Measurements from ENCODE around the gene PATJ. TPM values are rescaled to one million over a fixed set of nuclear protein-coding genes. Genes with fewer than 3 reads are reported as not detected.
A peak's percentile ranks its signal among the peaks of the same experiment; 100 is the strongest.
"Not testable (repeated sequence)": the region's sequence is repeated elsewhere in the genome, so short reads cannot be mapped to it uniquely, and the experiment has no call there.

PATJ gene
- polyA plus RNA-seq, 1 donor (not counting 4 experiments of a cell fraction or from before 2014, with no cell fraction given) = 28.1 TPM

GRCh38 chr1:62161711-62162110, 419.4 kb downstream of the PATJ start:
- H4K20me1 ChIP-seq (ENCODE audit: control insufficient read depth, extremely low read depth, insufficient read depth, low read length) = no peaks in the 10 kb centered on the region

GRCh38 chr1:62170380-62170779, 428.1 kb downstream of the PATJ start:
- H3K79me2 ChIP-seq (ENCODE audit: control insufficient read depth, insufficient read depth, low read length); H2AFZ ChIP-seq (ENCODE audit: control insufficient read depth, low read length); H3K27ac ChIP-seq (ENCODE audit: control insufficient read depth, insufficient read depth, low read length); H3K4me3 ChIP-seq (ENCODE audit: control insufficient read depth in 2 of 3, extremely low read depth in 1 of 3, insufficient read depth in 2 of 3, low read depth in 1 of 3, low read length in 3 of 3); DNase-seq (ENCODE audit: low read depth, low spot score); H3K4me2 ChIP-seq (ENCODE audit: control insufficient read depth, extremely low read depth, insufficient read depth, low read depth, low read length); H3K9me3 ChIP-seq (ENCODE audit: control insufficient read depth, low read depth, low read length); H3K9me1 ChIP-seq (ENCODE audit: control insufficient read depth, extremely low read depth, insufficient read depth, low read length); H3K9ac ChIP-seq (ENCODE audit: control insufficient read depth, extremely low read depth, insufficient read depth, low read length); FAIRE-seq; H3K36me3 ChIP-seq (ENCODE audit: control insufficient read depth in 2 of 2, extremely low read depth in 1 of 2, insufficient read depth in 2 of 2, low read length in 2 of 2); dilution Hi-C loops (cut with MboI; ENCODE audit: extremely low pct_ligation_motif_present, low sequenced_read_pairs); H3K27me3 ChIP-seq (ENCODE audit: control insufficient read depth, extremely low read depth, insufficient read depth, low read length); H4K20me1 ChIP-seq (ENCODE audit: control insufficient read depth, extremely low read depth, insufficient read depth, low read length); H3K4me1 ChIP-seq (ENCODE audit: control insufficient read depth, extremely low read depth, insufficient read depth, low read length): not testable (repeated sequence)

More at GRCh38 chr1:62161711-62162110, 419.4 kb downstream of the PATJ start:
- DNase-seq (ENCODE audit: low read depth, low spot score) (no peak), FAIRE-seq (no peak)
- Histone ChIP-seq H3K27me3 (ENCODE audit: control insufficient read depth, extremely low read depth, insufficient read depth, low read length) (no peaks in the 10 kb centered on the region), H3K4me1 (ENCODE audit: control insufficient read depth, extremely low read depth, insufficient read depth, low read length) (no peaks in the 10 kb centered on the region), H3K9ac (ENCODE audit: control insufficient read depth, extremely low read depth, insufficient read depth, low read length) (no peak overlapping the region), H3K36me3 (ENCODE audit: control insufficient read depth in 2 of 2, extremely low read depth in 1 of 2, insufficient read depth in 2 of 2, low read length in 2 of 2) (peaks cover 3 to 6% of the 10 kb centered on the region in 2 experiments), H3K9me3 (ENCODE audit: control insufficient read depth, low read depth, low read length) (no peaks in the 10 kb centered on the region), H3K27ac (ENCODE audit: control insufficient read depth, insufficient read depth, low read length) (no peak overlapping the region), H3K79me2 (ENCODE audit: control insufficient read depth, insufficient read depth, low read length) (no peaks in the 10 kb centered on the region), H3K9me1 (ENCODE audit: control insufficient read depth, extremely low read depth, insufficient read depth, low read length) (no peaks in the 10 kb centered on the region), H2AFZ (ENCODE audit: control insufficient read depth, low read length) (no peak overlapping the region), H3K4me3 (ENCODE audit: control insufficient read depth in 2 of 3, extremely low read depth in 1 of 3, insufficient read depth in 2 of 3, low read depth in 1 of 3, low read length in 3 of 3) (no peak overlapping the region), H3K4me2 (ENCODE audit: control insufficient read depth, extremely low read depth, insufficient read depth, low read depth, low read length) (no peak overlapping the region)
- no peak for TF ChIP-seq EZH2 (IDR thresholded peaks at IDR 0.05; ENCODE audit: low read length)
- TF ChIP-seq CTCF (optimal IDR thresholded peaks at IDR 0.05 in 1 of 3, IDR thresholded peaks at IDR 0.05 in 1 of 3, conservative IDR thresholded peaks at IDR 0.05 in 1 of 3; ENCODE audit: extremely low read depth in 1 of 3, insufficient read depth in 2 of 3, low read length in 3 of 3) = no peak
- dilution Hi-C loops (cut with MboI; ENCODE audit: extremely low pct_ligation_motif_present, low sequenced_read_pairs) = no loop called here

- Histone ChIP-seq H3K4me3 (ENCODE audit: control insufficient read depth in 2 of 3, extremely low read depth in 1 of 3, insufficient read depth in 2 of 3, low read depth in 1 of 3, low read length in 3 of 3) (no peak overlapping the region), H3K79me2 (ENCODE audit: control insufficient read depth, insufficient read depth, low read length) (no peaks in the 10 kb centered on the region), H3K9me3 (ENCODE audit: control insufficient read depth, low read depth, low read length) (no peaks in the 10 kb centered on the region), H3K4me2 (ENCODE audit: control insufficient read depth, extremely low read depth, insufficient read depth, low read depth, low read length) (no peak overlapping the region), H4K20me1 (ENCODE audit: control insufficient read depth, extremely low read depth, insufficient read depth, low read length) (no peaks in the 10 kb centered on the region), H2AFZ (ENCODE audit: control insufficient read depth, low read length) (no peak overlapping the region), H3K9me1 (ENCODE audit: control insufficient read depth, extremely low read depth, insufficient read depth, low read length) (no peaks in the 10 kb centered on the region), H3K4me1 (ENCODE audit: control insufficient read depth, extremely low read depth, insufficient read depth, low read length) (peaks cover 10% of the 10 kb centered on the region), H3K27me3 (ENCODE audit: control insufficient read depth, extremely low read depth, insufficient read depth, low read length) (no peaks in the 10 kb centered on the region), H3K36me3 (ENCODE audit: control insufficient read depth in 2 of 2, extremely low read depth in 1 of 2, insufficient read depth in 2 of 2, low read length in 2 of 2) (no peaks in the 10 kb centered on the region), H3K9ac (ENCODE audit: control insufficient read depth, extremely low read depth, insufficient read depth, low read length) (no peak overlapping the region), H3K27ac (ENCODE audit: control insufficient read depth, insufficient read depth, low read length) (no peak overlapping the region)
- FAIRE-seq (no peak), DNase-seq (ENCODE audit: low read depth, low spot score) (no peak)
- TF ChIP-seq CTCF (optimal IDR thresholded peaks at IDR 0.05 in 1 of 3, IDR thresholded peaks at IDR 0.05 in 1 of 3, conservative IDR thresholded peaks at IDR 0.05 in 1 of 3; ENCODE audit: extremely low read depth in 1 of 3, insufficient read depth in 2 of 3, low read length in 3 of 3) (peak; percentile 39 to 77 (median 71)), EZH2 (IDR thresholded peaks at IDR 0.05; ENCODE audit: low read length) (no peak)
- dilution Hi-C loops (cut with MboI; ENCODE audit: extremely low pct_ligation_motif_present, low sequenced_read_pairs) = no loop called here
Observed at GRCh38 chr1:62175568-62176179, 433.4 kb downstream of the PATJ start.

All from keratinocyte (primary cell).